ENCODE measurements around the gene ZNF70.
"Not testable (repeated sequence)": the region's sequence is repeated elsewhere in the genome, so short reads cannot be mapped to it uniquely, and the experiment has no call there.

Gene ZNF70

DNA sequence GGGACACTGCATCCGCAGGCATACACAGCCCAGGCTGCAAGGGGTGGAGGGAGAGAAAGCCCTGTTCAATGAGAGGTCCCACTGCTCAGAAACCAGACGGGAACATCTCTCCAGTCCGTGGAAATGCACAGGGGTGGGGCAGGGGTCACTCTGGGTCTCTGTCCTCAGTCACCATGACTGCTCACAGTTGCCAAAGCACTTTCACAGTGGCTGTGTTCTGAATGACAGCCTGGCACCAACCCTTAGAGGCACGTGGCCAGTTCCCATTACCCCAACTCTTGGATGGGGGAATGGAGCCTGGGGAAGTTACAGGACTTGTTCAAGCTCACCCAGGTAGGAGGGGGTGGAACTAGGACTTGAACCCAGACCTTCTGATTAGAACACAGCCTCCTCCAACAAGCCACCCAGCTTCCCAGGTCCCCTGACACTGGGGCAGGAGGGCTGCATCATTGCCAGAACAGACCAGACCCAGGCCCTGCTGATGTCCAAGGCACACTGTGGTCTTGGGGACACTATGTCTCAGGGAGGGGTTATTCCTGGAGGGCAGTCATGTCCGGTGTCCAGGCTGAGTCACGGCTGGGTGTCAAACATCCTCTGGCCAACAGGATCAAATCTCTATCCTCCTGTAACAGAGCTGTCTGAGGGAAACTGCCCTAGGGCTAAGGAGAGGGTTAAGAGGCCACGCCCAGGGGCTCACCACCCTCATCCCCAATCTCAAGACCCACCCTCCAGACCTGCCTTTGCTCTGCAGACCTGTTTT lies 8.2 kb downstream of the ZNF70 start:
- no peak for DNase-seq
- Histone ChIP-seq H3K18ac (ENCODE audit: low read depth in 1 of 2, low read length in 2 of 2) (no peak overlapping the region), H2AK5ac (ENCODE audit: low read length, severe bottlenecking) (no peak overlapping the region), H4K8ac (ENCODE audit: low read length) (no peak overlapping the region), H3K27me3 (ENCODE audit: control insufficient read depth in 1 of 2, insufficient read depth in 1 of 2, low read length in 2 of 2) (no peaks in the 10 kb centered on the region), H2BK12ac (ENCODE audit: low read length in 2 of 2) (no peak overlapping the region), H3K4me3 (ENCODE audit: insufficient read depth in 1 of 2, low read depth in 1 of 2, low read length in 2 of 2) (no peak overlapping the region), H2BK15ac (ENCODE audit: low read depth, poor library complexity, severe bottlenecking) (no peak overlapping the region), H2BK5ac (ENCODE audit: low read depth, low read length, poor library complexity, severe bottlenecking) (no peak overlapping the region), H3K4me1 (ENCODE audit: control insufficient read depth, insufficient read depth, low read depth, low read length) (no peaks in the 10 kb centered on the region), H4K91ac (ENCODE audit: low read length) (no peak overlapping the region), H3K9me3 (ENCODE audit: control insufficient read depth, low read length) (no peaks in the 10 kb centered on the region), H3K4me2 (ENCODE audit: low read length, poor library complexity, severe bottlenecking) (no peak overlapping the region), H3K27ac (ENCODE audit: low read length, poor library complexity, severe bottlenecking) (no peak overlapping the region), H2AFZ (ENCODE audit: low read depth, low read length) (no peak overlapping the region), H3K36me3 (ENCODE audit: control insufficient read depth in 1 of 2, insufficient read depth in 2 of 2, low read depth in 1 of 2, low read length in 2 of 2) (peaks cover 41 to 45% of the 10 kb centered on the region in 2 experiments), H3K79me1 (replicated peaks; ENCODE audit: low read length, poor library complexity, severe bottlenecking) (peaks cover 30% of the 10 kb centered on the region), H3K9ac (ENCODE audit: low read length) (no peak overlapping the region), H3K14ac (ENCODE audit: low read length in 2 of 2) (no peak overlapping the region), H2BK120ac (ENCODE audit: low read depth, low read length) (no peak overlapping the region), H3K4ac (ENCODE audit: low read depth in 1 of 2, low read length in 2 of 2) (no peak overlapping the region), H3K23ac (ENCODE audit: low read length in 2 of 2) (no peak overlapping the region)
- 88% methylated on average over 7 of the region's 7 CpGs for WGBS

DNA sequence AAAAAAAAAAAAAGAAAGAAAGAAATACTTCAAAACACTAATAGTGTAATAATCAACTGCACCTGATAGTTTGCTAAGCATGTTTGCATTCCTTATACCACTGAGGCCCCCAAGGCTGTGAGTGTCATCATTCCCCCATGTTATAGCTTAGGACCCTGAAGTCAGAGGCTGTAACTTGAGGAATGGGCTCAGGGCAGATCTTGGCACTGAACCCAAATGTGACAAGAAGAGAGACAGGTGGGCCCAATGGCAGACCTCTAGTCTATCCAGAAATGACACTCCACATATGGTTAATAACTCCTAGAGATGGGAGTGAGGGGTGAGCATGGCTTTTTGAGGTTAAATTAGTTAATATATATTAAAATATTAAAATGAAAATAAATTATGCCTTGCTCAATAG lies 13.2 kb downstream of the ZNF70 start:
- H2BK120ac ChIP-seq (ENCODE audit: low read depth, low read length): no peak overlapping the region
- H3K9me3 ChIP-seq (ENCODE audit: control insufficient read depth, low read length): no peaks in the 10 kb centered on the region
- no peak overlapping the region for H2BK12ac ChIP-seq (ENCODE audit: low read length in 2 of 2)
- H2BK5ac ChIP-seq (ENCODE audit: low read depth, low read length, poor library complexity, severe bottlenecking): no peak overlapping the region
- peaks cover 14 to 17% of the 10 kb centered on the region in 2 experiments for H3K36me3 ChIP-seq (ENCODE audit: control insufficient read depth in 1 of 2, insufficient read depth in 2 of 2, low read depth in 1 of 2, low read length in 2 of 2)
- no peak overlapping the region for H4K91ac ChIP-seq (ENCODE audit: low read length)
- no peak overlapping the region for H2AK5ac ChIP-seq (ENCODE audit: low read length, severe bottlenecking)
- no peak overlapping the region for H3K27ac ChIP-seq (ENCODE audit: low read length, poor library complexity, severe bottlenecking)
- H3K18ac ChIP-seq (ENCODE audit: low read depth in 1 of 2, low read length in 2 of 2): no peak overlapping the region
- DNase-seq: no peak
- H3K27me3 ChIP-seq (ENCODE audit: control insufficient read depth in 1 of 2, insufficient read depth in 1 of 2, low read length in 2 of 2): peaks cover 0 to 3% of the 10 kb centered on the region in 2 experiments
- H3K79me1 ChIP-seq (replicated peaks; ENCODE audit: low read length, poor library complexity, severe bottlenecking): peaks cover 3% of the 10 kb centered on the region
- no peak overlapping the region for H2BK15ac ChIP-seq (ENCODE audit: low read depth, poor library complexity, severe bottlenecking)
- no peak overlapping the region for H4K8ac ChIP-seq (ENCODE audit: low read length)
- H3K4ac ChIP-seq (ENCODE audit: low read depth in 1 of 2, low read length in 2 of 2): no peak overlapping the region
- no peak overlapping the region for H3K23ac ChIP-seq (ENCODE audit: low read length in 2 of 2)
- H3K4me3 ChIP-seq (ENCODE audit: insufficient read depth in 1 of 2, low read depth in 1 of 2, low read length in 2 of 2): no peak overlapping the region
- H3K4me2 ChIP-seq (ENCODE audit: low read length, poor library complexity, severe bottlenecking): no peak overlapping the region
- H3K9ac ChIP-seq (ENCODE audit: low read length): no peak overlapping the region
- H3K14ac ChIP-seq (ENCODE audit: low read length in 2 of 2): no peak overlapping the region
- H3K4me1 ChIP-seq (ENCODE audit: control insufficient read depth, insufficient read depth, low read depth, low read length): no peaks in the 10 kb centered on the region
- no peak overlapping the region for H2AFZ ChIP-seq (ENCODE audit: low read depth, low read length)

DNA sequence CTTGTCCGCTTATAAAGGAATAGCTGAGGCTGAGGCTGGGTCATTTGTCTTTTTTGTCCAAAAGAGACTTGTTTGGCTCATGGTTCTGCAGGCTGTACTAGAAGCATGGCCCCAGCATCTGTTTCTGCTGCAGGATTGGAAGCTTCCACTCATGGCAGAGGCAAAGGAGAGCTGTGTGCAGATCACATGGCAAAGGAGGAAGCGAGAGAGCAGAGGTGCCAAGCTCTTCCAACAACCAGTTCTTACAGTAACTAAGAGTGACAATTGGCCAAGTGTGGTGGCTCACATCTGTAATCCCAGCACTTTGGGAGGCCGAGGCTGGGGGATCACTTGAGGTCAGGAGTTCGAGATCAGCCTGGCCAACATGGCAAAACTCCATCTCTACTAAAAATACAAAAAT lies 22.8 kb downstream of the ZNF70 start:
- not testable (repeated sequence) for H3K4me2 ChIP-seq (ENCODE audit: low read length, poor library complexity, severe bottlenecking); H2AFZ ChIP-seq (ENCODE audit: low read depth, low read length)

DNA sequence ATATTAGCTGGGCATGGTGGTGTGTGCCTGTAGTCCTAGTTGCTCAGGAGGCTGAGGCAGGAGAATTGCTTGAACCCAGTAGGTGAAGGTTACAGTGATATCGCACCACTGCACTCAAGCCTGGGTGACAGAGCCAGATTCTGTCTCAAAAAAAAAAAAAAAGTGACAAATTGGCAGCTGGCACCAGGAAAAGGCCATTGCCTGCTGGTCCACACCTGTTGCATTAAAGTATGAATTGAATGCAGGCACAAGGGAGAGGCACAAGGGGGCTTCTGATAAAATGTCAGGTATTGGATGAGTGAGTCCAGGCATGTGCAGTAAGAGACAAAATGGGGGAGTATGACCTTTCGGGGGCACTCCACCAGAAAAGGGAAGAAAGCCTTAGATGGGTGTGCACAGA lies 28.2 kb downstream of the ZNF70 start:
- Histone ChIP-seq H2BK12ac (ENCODE audit: low read length in 2 of 2) (no peak overlapping the region), H2BK5ac (ENCODE audit: low read depth, low read length, poor library complexity, severe bottlenecking) (no peak overlapping the region), H2AFZ (ENCODE audit: low read depth, low read length) (no peak overlapping the region), H3K36me3 (ENCODE audit: control insufficient read depth in 1 of 2, insufficient read depth in 2 of 2, low read depth in 1 of 2, low read length in 2 of 2) (no peaks in the 10 kb centered on the region), H3K18ac (ENCODE audit: low read depth in 1 of 2, low read length in 2 of 2) (no peak overlapping the region), H3K14ac (ENCODE audit: low read length in 2 of 2) (no peak overlapping the region), H3K4ac (ENCODE audit: low read depth in 1 of 2, low read length in 2 of 2) (no peak overlapping the region), H3K4me2 (ENCODE audit: low read length, poor library complexity, severe bottlenecking) (no peak overlapping the region), H2BK120ac (ENCODE audit: low read depth, low read length) (no peak overlapping the region), H3K9ac (ENCODE audit: low read length) (no peak overlapping the region), H3K9me3 (ENCODE audit: control insufficient read depth, low read length) (no peaks in the 10 kb centered on the region), H3K4me3 (ENCODE audit: insufficient read depth in 1 of 2, low read depth in 1 of 2, low read length in 2 of 2) (no peak overlapping the region), H4K91ac (ENCODE audit: low read length) (no peak overlapping the region), H3K27me3 (ENCODE audit: control insufficient read depth in 1 of 2, insufficient read depth in 1 of 2, low read length in 2 of 2) (peaks cover 0 to 3% of the 10 kb centered on the region in 2 experiments), H2AK5ac (ENCODE audit: low read length, severe bottlenecking) (no peak overlapping the region), H2BK15ac (ENCODE audit: low read depth, poor library complexity, severe bottlenecking) (no peak overlapping the region), H3K4me1 (ENCODE audit: control insufficient read depth, insufficient read depth, low read depth, low read length) (no peaks in the 10 kb centered on the region), H3K79me1 (replicated peaks; ENCODE audit: low read length, poor library complexity, severe bottlenecking) (no peaks in the 10 kb centered on the region), H4K8ac (ENCODE audit: low read length) (no peak overlapping the region), H3K23ac (ENCODE audit: low read length in 2 of 2) (no peak overlapping the region), H3K27ac (ENCODE audit: low read length, poor library complexity, severe bottlenecking) (no peak overlapping the region)
- WGBS: 99% methylated on average over 2 of the region's 2 CpGs
- DNase-seq: no peak

More for the DNA sequence above, 22.8 kb downstream of the ZNF70 start:
- H3K23ac ChIP-seq (ENCODE audit: low read length in 2 of 2); H3K36me3 ChIP-seq (ENCODE audit: control insufficient read depth in 1 of 2, insufficient read depth in 2 of 2, low read depth in 1 of 2, low read length in 2 of 2); H2BK120ac ChIP-seq (ENCODE audit: low read depth, low read length); H3K4me3 ChIP-seq (ENCODE audit: insufficient read depth in 1 of 2, low read depth in 1 of 2, low read length in 2 of 2); H3K27me3 ChIP-seq (ENCODE audit: control insufficient read depth in 1 of 2, insufficient read depth in 1 of 2, low read length in 2 of 2); H3K18ac ChIP-seq (ENCODE audit: low read depth in 1 of 2, low read length in 2 of 2); H2AK5ac ChIP-seq (ENCODE audit: low read length, severe bottlenecking); H3K79me1 ChIP-seq (replicated peaks; ENCODE audit: low read length, poor library complexity, severe bottlenecking); DNase-seq; H2BK12ac ChIP-seq (ENCODE audit: low read length in 2 of 2); H3K4ac ChIP-seq (ENCODE audit: low read depth in 1 of 2, low read length in 2 of 2); H2BK5ac ChIP-seq (ENCODE audit: low read depth, low read length, poor library complexity, severe bottlenecking); H4K8ac ChIP-seq (ENCODE audit: low read length); H3K9ac ChIP-seq (ENCODE audit: low read length); H3K14ac ChIP-seq (ENCODE audit: low read length in 2 of 2); H3K4me1 ChIP-seq (ENCODE audit: control insufficient read depth, insufficient read depth, low read depth, low read length); H3K9me3 ChIP-seq (ENCODE audit: control insufficient read depth, low read length); H4K91ac ChIP-seq (ENCODE audit: low read length); H2BK15ac ChIP-seq (ENCODE audit: low read depth, poor library complexity, severe bottlenecking); H3K27ac ChIP-seq (ENCODE audit: low read length, poor library complexity, severe bottlenecking): not testable (repeated sequence)
- 75% methylated on average over 1 of the region's 4 CpGs for WGBS

Measured in mesenchymal stem cell (in vitro differentiated cells and primary cell).